Adrenal gland (tissue), 5 donors: ENCODE results near the gene ITPRIP.

Experiments
- POLR2A ChIP-seq, 2 donors: fragments of 450-650 bp; IDR thresholded peaks; one replicate each; pipeline ENCODE4 v1.6.1; 2017; ENCODE audit warnings: antibody characterized with exemption in 2 of 2, mild to moderate bottlenecking in 2 of 2, moderate library complexity in 1 of 2
- TF ChIP-seq, protein P1 (sequence below), 6 experiments: fragments of 450-650 bp in 4 of 6; fragments of 200-600 bp in 2 of 6; sonication (generic) in 1 of 6; IDR thresholded peaks; 1 replicate in 5 of 6; 2 replicates in 1 of 6; pipeline versions ENCODE4 v1.5.1 to v1.8.0; 2016 to 2021; ENCODE audit warnings: antibody characterized with exemption in 6 of 6, mild to moderate bottlenecking in 2 of 6, moderate library complexity in 1 of 6
- donor health status: DM: no; HTN: no; CAD: no.

DNA sequence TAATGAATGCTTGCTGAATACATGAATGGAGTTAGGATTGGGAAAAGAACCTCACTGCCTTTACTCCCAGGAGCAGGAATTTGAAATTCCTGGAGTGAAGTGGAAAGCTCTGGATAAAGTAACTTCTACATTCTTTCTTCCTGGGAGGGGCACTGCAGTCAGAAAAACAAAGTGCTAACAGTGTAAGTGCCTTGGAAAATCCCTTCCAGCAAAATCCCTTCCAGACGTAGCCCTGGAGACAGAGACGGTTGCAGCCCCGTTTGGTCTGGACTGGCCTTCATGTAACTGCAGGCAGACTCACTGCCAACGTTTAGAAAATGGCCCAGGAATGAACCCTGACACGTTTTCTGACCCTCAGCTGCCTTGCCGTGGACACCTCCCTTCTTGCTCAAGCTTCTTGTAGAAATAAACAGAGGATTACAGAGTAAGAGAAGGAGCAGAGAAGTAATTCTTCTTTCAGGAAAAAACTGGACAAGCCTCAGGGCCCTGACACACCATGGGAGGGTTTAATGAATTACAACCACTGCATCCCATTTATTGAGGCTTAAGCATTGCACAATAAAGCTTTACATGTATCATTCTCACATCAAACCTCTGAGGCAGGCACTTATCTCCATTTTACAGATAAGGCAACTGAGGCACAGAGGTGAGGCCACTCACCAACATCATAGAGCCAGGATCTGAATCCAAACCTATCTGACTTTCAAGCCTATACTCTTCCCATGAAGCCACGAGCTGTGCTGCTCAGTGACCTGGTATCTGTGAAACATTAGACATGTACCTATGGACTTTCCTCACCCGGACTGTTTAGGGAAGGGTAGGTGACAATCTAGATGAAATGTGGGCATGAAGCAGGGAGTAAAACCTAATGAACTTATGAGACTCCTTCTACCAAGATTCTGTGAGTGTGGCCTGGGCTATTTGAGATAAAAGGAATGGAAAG is 7.8 kb downstream of the ITPRIP start:
- TF ChIP-seq, protein P1, sequence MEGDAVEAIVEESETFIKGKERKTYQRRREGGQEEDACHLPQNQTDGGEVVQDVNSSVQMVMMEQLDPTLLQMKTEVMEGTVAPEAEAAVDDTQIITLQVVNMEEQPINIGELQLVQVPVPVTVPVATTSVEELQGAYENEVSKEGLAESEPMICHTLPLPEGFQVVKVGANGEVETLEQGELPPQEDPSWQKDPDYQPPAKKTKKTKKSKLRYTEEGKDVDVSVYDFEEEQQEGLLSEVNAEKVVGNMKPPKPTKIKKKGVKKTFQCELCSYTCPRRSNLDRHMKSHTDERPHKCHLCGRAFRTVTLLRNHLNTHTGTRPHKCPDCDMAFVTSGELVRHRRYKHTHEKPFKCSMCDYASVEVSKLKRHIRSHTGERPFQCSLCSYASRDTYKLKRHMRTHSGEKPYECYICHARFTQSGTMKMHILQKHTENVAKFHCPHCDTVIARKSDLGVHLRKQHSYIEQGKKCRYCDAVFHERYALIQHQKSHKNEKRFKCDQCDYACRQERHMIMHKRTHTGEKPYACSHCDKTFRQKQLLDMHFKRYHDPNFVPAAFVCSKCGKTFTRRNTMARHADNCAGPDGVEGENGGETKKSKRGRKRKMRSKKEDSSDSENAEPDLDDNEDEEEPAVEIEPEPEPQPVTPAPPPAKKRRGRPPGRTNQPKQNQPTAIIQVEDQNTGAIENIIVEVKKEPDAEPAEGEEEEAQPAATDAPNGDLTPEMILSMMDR (IDR thresholded peaks at IDR 0.05), result no peak
- TF ChIP-seq POLR2A (IDR thresholded peaks at IDR 0.05), result peak in 1 of 2 donors; percentile 27
